ENCODE data around the gene GRIA1.

GRIA1 gene

DNA sequence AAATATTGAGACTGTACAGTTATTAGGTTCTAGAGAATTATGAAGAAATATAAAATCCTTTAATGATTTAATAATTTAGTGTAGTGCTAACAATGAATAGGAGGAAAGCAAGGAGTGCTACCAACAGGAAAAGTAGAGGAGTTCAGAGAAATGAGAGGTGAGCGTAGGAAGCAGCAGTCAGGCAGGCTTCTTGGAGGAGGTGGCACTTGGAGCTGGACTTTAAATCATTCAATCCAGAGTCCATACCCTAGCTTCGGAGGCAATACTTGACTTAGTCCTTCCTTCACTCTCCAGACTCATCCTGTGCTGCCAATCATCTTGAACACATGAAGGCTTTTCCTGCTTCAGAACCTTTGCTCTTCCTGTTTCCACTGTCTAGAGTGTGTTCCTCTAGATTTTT, 254.3 kb downstream of the GRIA1 start:
- H3K4me1 ChIP-seq (ENCODE audit: control insufficient read depth, insufficient read depth, low read length) = peaks cover 9% of the 10 kb centered on the region
- no peaks in the 10 kb centered on the region for H3K36me3 ChIP-seq (ENCODE audit: control insufficient read depth, insufficient read depth, low read length)
- no peaks in the 10 kb centered on the region for H3K9me3 ChIP-seq (ENCODE audit: control insufficient read depth, low read length)
- 96% methylated on average over 2 of the region's 2 CpGs for WGBS, 2 experiments
- H3K27ac ChIP-seq (ENCODE audit: insufficient read depth, low read depth, low read length, poor library complexity, severe bottlenecking) = no peak overlapping the region
- no peak overlapping the region for H3K4me3 ChIP-seq (ENCODE audit: insufficient read depth, low read depth, low read length)
- H3K27me3 ChIP-seq (ENCODE audit: control insufficient read depth, insufficient read depth, low read length, poor library complexity, severe bottlenecking) = no peaks in the 10 kb centered on the region

DNA sequence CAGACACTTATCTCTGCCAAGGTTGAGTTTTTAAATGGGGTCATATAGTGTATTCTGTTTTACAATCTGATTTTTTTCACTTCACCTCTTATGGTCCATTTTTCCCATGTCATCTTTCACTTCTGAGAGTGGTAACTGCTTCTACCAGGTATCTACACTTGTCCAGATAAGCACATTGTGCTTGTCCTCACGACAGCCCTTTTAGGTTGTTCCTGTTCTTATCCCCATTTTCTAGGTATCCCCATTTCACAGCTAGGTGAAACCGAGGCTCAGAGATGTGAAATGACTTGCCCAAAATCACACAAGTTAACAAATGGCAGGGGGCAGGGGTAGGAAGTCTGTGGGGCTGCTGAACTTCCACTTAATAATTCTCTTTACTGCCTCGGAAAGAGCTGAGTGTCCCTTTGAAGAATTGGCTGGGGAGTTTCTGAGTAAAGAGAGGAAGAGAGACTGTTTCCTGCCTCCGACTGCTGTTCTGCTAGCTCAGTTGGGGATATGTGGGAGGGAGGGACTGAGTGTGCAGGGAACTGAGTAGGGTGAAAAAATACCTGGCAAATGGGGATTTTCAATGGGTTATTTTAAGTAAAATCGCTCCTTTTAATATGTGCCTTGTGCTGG, 255.4 kb downstream of the GRIA1 start:
- no peak overlapping the region for H3K27ac ChIP-seq (ENCODE audit: insufficient read depth, low read depth, low read length, poor library complexity, severe bottlenecking)
- no peaks in the 10 kb centered on the region for H3K36me3 ChIP-seq (ENCODE audit: control insufficient read depth, insufficient read depth, low read length)
- no peaks in the 10 kb centered on the region for H3K9me3 ChIP-seq (ENCODE audit: control insufficient read depth, low read length)
- no peak overlapping the region for H3K4me3 ChIP-seq (ENCODE audit: insufficient read depth, low read depth, low read length)
- H3K27me3 ChIP-seq (ENCODE audit: control insufficient read depth, insufficient read depth, low read length, poor library complexity, severe bottlenecking) = no peaks in the 10 kb centered on the region
- WGBS, 2 experiments = 92 to 93% methylated on average over 5 of the region's 5 CpGs
- H3K4me1 ChIP-seq (ENCODE audit: control insufficient read depth, insufficient read depth, low read length) = peaks cover 13% of the 10 kb centered on the region

DNA sequence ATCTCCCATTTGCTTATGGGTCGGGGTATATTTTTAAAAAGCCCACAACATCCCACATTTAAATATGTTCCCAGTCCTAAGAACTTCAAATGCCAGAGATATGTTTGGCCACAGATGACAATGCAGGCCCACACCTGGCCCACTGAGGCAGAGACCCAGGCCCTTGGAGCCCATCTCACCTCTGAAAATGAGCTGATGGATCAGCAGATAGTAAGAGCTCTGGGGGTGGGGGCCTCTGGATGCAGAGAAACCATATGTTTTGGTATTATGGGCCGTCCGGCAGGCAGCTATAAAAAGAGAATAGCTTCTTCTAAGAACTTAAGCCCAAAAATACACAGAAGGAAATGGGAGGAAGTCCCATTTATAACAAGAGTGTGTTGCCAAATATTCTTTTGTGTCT, 256.0 kb downstream of the GRIA1 start:
- Histone ChIP-seq H3K9me3 (ENCODE audit: control insufficient read depth, low read length) (no peaks in the 10 kb centered on the region), H3K36me3 (ENCODE audit: control insufficient read depth, insufficient read depth, low read length) (no peaks in the 10 kb centered on the region), H3K27me3 (ENCODE audit: control insufficient read depth, insufficient read depth, low read length, poor library complexity, severe bottlenecking) (no peaks in the 10 kb centered on the region), H3K4me1 (ENCODE audit: control insufficient read depth, insufficient read depth, low read length) (peaks cover 13% of the 10 kb centered on the region), H3K27ac (ENCODE audit: insufficient read depth, low read depth, low read length, poor library complexity, severe bottlenecking) (no peak overlapping the region), H3K4me3 (ENCODE audit: insufficient read depth, low read depth, low read length) (no peak overlapping the region)
- WGBS, 2 experiments = 97 to 100% methylated on average over 3 of the region's 3 CpGs

DNA sequence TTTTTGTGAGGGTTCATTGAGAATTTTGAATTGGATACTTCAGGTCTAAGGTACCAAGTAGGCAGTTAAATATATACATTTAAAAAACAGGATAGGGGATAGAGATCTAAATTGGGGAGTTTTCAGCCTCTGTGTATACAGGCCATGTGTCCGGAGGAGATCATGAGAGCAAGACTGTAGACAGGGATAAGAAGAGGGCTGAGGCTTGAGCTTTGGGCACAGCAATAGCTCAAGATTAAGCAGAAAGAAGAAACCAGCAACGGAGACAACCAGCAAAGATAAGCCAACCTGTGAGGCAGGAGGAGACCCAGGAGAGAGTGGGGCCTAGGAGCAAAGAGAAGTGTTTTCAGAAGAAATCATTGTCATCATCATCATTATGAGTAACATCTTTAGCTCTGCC, 258.4 kb downstream of the GRIA1 start:
- H3K27ac ChIP-seq (ENCODE audit: insufficient read depth, low read depth, low read length, poor library complexity, severe bottlenecking) = no peak overlapping the region
- no peaks in the 10 kb centered on the region for H3K27me3 ChIP-seq (ENCODE audit: control insufficient read depth, insufficient read depth, low read length, poor library complexity, severe bottlenecking)
- WGBS, 2 experiments = 93 to 100% methylated on average over 2 of the region's 2 CpGs
- H3K4me3 ChIP-seq (ENCODE audit: insufficient read depth, low read depth, low read length) = no peak overlapping the region
- no peaks in the 10 kb centered on the region for H3K9me3 ChIP-seq (ENCODE audit: control insufficient read depth, low read length)
- H3K4me1 ChIP-seq (ENCODE audit: control insufficient read depth, insufficient read depth, low read length) = peaks cover 13% of the 10 kb centered on the region
- H3K36me3 ChIP-seq (ENCODE audit: control insufficient read depth, insufficient read depth, low read length) = no peaks in the 10 kb centered on the region

DNA sequence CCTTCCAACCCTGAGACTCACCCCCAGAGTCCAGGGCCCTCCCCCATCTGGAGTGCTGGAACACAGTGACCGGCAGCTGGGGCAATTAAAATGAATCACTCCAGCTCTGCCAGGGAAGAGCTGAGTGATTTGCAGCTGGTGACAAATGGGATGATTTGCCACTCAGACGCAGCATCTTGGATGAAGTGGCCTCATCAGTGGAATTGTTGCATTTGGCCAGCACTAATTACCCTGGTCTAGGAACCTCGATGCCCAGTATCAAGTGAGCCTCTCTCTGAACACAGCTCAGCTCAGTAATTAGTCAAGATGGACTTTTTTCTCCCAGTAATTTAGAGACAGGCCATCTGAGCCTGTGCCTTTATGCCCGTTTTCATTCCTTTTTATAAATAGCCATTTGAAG, 259.5 kb downstream of the GRIA1 start:
- H3K27me3 ChIP-seq (ENCODE audit: control insufficient read depth, insufficient read depth, low read length, poor library complexity, severe bottlenecking) = no peaks in the 10 kb centered on the region
- no peaks in the 10 kb centered on the region for H3K36me3 ChIP-seq (ENCODE audit: control insufficient read depth, insufficient read depth, low read length)
- WGBS, 2 experiments = 55 to 65% methylated on average over 4 of the region's 4 CpGs
- H3K27ac ChIP-seq (ENCODE audit: insufficient read depth, low read depth, low read length, poor library complexity, severe bottlenecking) = peak overlapping the region; percentile 27
- no peak overlapping the region for H3K4me3 ChIP-seq (ENCODE audit: insufficient read depth, low read depth, low read length)
- H3K4me1 ChIP-seq (ENCODE audit: control insufficient read depth, insufficient read depth, low read length) = peaks cover 13% of the 10 kb centered on the region
- no peaks in the 10 kb centered on the region for H3K9me3 ChIP-seq (ENCODE audit: control insufficient read depth, low read length)

DNA sequence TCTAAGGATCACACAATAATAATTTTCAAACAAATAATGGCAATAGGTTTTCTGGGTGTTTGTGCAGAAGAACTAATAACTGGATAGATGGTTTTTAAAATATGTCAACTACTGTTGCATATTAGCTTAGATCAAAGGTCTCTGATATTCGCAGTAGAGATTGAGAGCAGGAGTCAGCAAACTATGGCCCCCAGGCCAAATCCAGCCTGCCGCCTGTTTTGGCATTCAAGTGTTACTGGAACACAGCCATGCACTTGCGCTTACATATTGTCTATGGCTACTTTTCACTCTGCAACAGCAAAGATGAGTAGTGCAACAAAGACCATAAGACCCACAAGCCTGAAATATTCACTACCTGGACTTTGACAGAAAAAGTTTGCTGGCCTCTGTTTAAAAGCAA, 260.8 kb downstream of the GRIA1 start:
- no peaks in the 10 kb centered on the region for H3K27me3 ChIP-seq (ENCODE audit: control insufficient read depth, insufficient read depth, low read length, poor library complexity, severe bottlenecking)
- WGBS, 2 experiments = 94 to 95% methylated on average over 3 of the region's 3 CpGs
- no peak overlapping the region for H3K4me3 ChIP-seq (ENCODE audit: insufficient read depth, low read depth, low read length)
- H3K27ac ChIP-seq (ENCODE audit: insufficient read depth, low read depth, low read length, poor library complexity, severe bottlenecking) = no peak overlapping the region
- H3K36me3 ChIP-seq (ENCODE audit: control insufficient read depth, insufficient read depth, low read length) = no peaks in the 10 kb centered on the region
- H3K4me1 ChIP-seq (ENCODE audit: control insufficient read depth, insufficient read depth, low read length) = peaks cover 13% of the 10 kb centered on the region
- H3K9me3 ChIP-seq (ENCODE audit: control insufficient read depth, low read length) = no peaks in the 10 kb centered on the region

DNA sequence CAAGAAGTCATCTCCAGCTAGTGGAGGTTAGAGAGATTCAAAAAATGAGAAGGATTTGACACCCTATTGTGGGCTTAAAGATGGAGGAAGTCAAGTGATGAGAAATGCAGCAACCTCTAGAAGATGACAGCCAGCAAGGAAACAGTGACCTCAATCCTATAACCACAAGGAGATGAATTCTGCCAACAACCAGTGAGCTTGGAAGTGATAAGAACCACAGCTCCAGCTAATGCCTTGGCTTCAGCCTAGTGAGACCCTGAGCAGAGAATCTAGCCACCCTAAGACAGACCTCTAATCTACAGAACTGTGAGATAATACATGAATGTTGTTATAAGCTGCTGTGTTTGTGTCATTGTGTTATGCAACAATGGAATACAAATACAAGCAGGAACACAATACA, 262.4 kb downstream of the GRIA1 start:
- Histone ChIP-seq H3K27me3 (ENCODE audit: control insufficient read depth, insufficient read depth, low read length, poor library complexity, severe bottlenecking) (no peaks in the 10 kb centered on the region), H3K27ac (ENCODE audit: insufficient read depth, low read depth, low read length, poor library complexity, severe bottlenecking) (no peak overlapping the region), H3K4me3 (ENCODE audit: insufficient read depth, low read depth, low read length) (no peak overlapping the region), H3K9me3 (ENCODE audit: control insufficient read depth, low read length) (no peaks in the 10 kb centered on the region), H3K4me1 (ENCODE audit: control insufficient read depth, insufficient read depth, low read length) (peaks cover 13% of the 10 kb centered on the region), H3K36me3 (ENCODE audit: control insufficient read depth, insufficient read depth, low read length) (no peaks in the 10 kb centered on the region)

DNA sequence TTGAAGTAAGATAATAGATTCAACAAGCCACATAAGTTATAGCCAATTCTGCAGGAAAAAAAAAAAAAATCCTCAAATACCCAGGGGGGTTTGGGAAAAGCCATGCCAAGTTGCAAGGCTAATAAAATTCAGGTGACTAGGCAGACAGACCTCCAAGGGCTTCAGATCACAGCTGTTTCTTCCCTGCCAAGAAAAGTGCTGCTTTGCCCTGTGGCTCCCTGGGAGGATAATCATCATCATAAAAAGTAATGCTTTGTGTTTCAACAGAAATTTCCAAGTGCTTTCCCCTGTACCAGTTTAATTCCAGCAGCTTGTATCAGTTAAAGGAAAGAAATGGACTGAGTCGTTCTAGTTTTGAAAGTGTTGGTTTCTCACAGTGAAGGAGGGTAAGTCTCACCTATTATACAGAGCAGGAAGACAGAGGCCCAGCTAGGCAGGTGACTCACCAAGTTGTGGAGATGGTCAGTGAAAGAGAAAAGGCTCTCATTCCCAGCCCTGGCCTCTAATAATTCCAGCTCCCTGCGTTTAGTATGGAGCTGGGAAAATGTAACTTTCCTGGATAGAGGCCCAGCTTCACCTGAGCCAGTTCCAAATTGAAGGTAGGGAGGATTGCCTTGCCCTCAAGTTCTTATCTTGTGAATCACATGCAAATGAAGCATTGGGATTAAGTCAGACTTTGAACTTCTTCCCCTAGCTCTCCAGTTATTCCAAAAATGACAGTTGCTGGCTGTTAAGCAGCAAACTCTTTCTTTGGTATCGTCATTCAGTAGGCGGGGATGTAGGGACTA, 263.4 kb downstream of the GRIA1 start:
- H3K4me3 ChIP-seq (ENCODE audit: insufficient read depth, low read depth, low read length) = no peak overlapping the region
- 62 to 82% methylated on average over 4 of the region's 4 CpGs for WGBS, 2 experiments
- H3K27ac ChIP-seq (ENCODE audit: insufficient read depth, low read depth, low read length, poor library complexity, severe bottlenecking) = no peak overlapping the region
- H3K27me3 ChIP-seq (ENCODE audit: control insufficient read depth, insufficient read depth, low read length, poor library complexity, severe bottlenecking) = no peaks in the 10 kb centered on the region
- no peaks in the 10 kb centered on the region for H3K9me3 ChIP-seq (ENCODE audit: control insufficient read depth, low read length)
- no peaks in the 10 kb centered on the region for H3K36me3 ChIP-seq (ENCODE audit: control insufficient read depth, insufficient read depth, low read length)
- peaks cover 13% of the 10 kb centered on the region for H3K4me1 ChIP-seq (ENCODE audit: control insufficient read depth, insufficient read depth, low read length)

DNA sequence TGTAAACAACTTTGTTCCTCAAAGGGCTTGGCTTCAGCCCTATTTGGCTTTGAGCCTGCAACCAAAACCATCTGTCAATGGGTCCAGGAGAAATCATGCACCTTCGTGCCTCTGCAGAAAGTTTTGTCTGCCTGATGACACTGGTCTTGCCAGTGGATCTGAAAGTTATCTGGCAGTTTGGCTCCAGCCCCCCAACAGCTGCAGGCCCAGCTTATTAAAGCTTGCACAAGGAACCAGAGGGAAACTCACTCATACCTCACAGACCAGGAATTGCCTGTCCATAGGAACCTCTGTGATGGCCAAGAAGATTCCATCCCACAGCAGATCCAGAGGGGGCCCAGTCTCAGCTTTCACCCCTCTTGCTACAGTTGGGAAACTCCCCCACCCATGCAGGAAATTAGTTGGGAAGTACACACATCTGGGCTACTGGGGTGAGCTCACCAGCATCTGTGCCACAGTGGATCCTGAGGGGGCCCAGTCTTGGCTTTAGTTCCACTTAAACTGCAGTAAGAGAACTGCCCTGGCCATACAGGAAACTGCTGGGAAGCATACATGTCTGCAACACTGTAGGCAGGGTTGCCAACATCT, 265.5 kb downstream of the GRIA1 start:
- Histone ChIP-seq H3K4me3 (ENCODE audit: insufficient read depth, low read depth, low read length) (no peak overlapping the region), H3K9me3 (ENCODE audit: control insufficient read depth, low read length) (no peaks in the 10 kb centered on the region), H3K27ac (ENCODE audit: insufficient read depth, low read depth, low read length, poor library complexity, severe bottlenecking) (no peak overlapping the region), H3K27me3 (ENCODE audit: control insufficient read depth, insufficient read depth, low read length, poor library complexity, severe bottlenecking) (no peaks in the 10 kb centered on the region), H3K36me3 (ENCODE audit: control insufficient read depth, insufficient read depth, low read length) (no peaks in the 10 kb centered on the region), H3K4me1 (ENCODE audit: control insufficient read depth, insufficient read depth, low read length) (no peaks in the 10 kb centered on the region)
- 93 to 95% methylated on average over 1 of the region's 1 CpG for WGBS, 2 experiments

DNA sequence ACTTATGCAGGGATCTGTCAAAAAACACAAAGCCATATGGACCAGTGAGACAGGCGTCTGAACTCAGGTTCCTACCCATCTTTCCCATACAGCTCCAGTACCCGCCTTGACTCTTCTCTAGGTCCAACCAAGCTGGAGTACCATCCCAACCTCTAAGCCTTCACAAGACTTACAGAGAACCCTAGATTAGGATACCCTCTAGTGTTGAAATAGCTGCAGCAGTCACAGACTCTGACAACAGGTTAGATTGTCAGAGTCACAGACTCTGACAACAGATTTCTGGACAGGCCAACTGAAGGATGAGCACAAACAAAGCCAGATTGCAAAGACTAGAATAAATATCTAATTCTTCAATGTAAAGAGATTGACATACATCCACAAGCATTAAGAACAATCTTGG, 266.1 kb downstream of the GRIA1 start:
- WGBS, 2 experiments = 92 to 93% methylated on average over 2 of the region's 2 CpGs

More for the DNA sequence above, 266.1 kb downstream of the GRIA1 start:
- H3K4me1 ChIP-seq (ENCODE audit: control insufficient read depth, insufficient read depth, low read length) = no peaks in the 10 kb centered on the region
- H3K4me3 ChIP-seq (ENCODE audit: insufficient read depth, low read depth, low read length) = no peak overlapping the region
- H3K27ac ChIP-seq (ENCODE audit: insufficient read depth, low read depth, low read length, poor library complexity, severe bottlenecking) = no peak overlapping the region
- H3K9me3 ChIP-seq (ENCODE audit: control insufficient read depth, low read length) = no peaks in the 10 kb centered on the region
- no peaks in the 10 kb centered on the region for H3K36me3 ChIP-seq (ENCODE audit: control insufficient read depth, insufficient read depth, low read length)
- no peaks in the 10 kb centered on the region for H3K27me3 ChIP-seq (ENCODE audit: control insufficient read depth, insufficient read depth, low read length, poor library complexity, severe bottlenecking)

Data from ectodermal cell (in vitro differentiated cells).